Activated T-cell treated with anti-CD3 and anti-CD28 coated beads, Interleukin-2, amount 50 U/mL, for 24 hours (primary cell): ENCODE measurements around the gene ASIC1.

ENCODE experiments used
- DNase-seq: peaks from one replicate; pipeline ENCODE4 v3.0.0-alpha.2; 2020
- H3K27ac Mint-ChIP-seq: 2 replicates; pipeline ENCODE4 v1.8.0; 2020; ENCODE audit warnings: mild to moderate bottlenecking, mixed read lengths
- H3K27me3 Mint-ChIP-seq: 2 replicates; pipeline ENCODE4 v1.8.0; 2020; ENCODE audit warnings: mixed read lengths
- H3K36me3 Mint-ChIP-seq: 2 replicates; pipeline ENCODE4 v1.8.0; 2020; ENCODE audit warnings: low read depth, mixed read lengths
- H3K4me1 Mint-ChIP-seq: 2 replicates; pipeline ENCODE4 v1.8.0; 2020; ENCODE audit warnings: low read depth, mixed read lengths
- H3K4me3 Mint-ChIP-seq: 2 replicates; pipeline ENCODE4 v1.8.0; 2020; ENCODE audit warnings: mild to moderate bottlenecking, moderate library complexity, mixed read lengths
- H3K9me3 Mint-ChIP-seq: 2 replicates; pipeline ENCODE4 v1.8.0; 2020; ENCODE audit warnings: mixed read lengths

The ASIC1 gene

GRCh38 chr12:50050119-50050385 lies 7.3 kb upstream of the ASIC1 start:
- H3K4me3 Mint-ChIP-seq: no peak overlapping the region
- peaks cover 2% of the 10 kb centered on the region for H3K4me1 Mint-ChIP-seq
- H3K9me3 Mint-ChIP-seq: no peaks in the 10 kb centered on the region
- H3K27ac Mint-ChIP-seq: no peak overlapping the region
- no peaks in the 10 kb centered on the region for H3K36me3 Mint-ChIP-seq
- peaks cover 52% of the 10 kb centered on the region for H3K27me3 Mint-ChIP-seq
- DNase-seq: no peak

- no peak for DNase-seq
- Mint-ChIP-seq H3K27ac (no peak overlapping the region), H3K27me3 (peaks cover 52% of the 10 kb centered on the region)
Observed at GRCh38 chr12:50050410-50051098, 6.8 kb upstream of the ASIC1 start.

GRCh38 chr12:50051101-50051806 lies 6.1 kb upstream of the ASIC1 start:
- Mint-ChIP-seq H3K9me3 (no peaks in the 10 kb centered on the region), H3K4me3 (no peak overlapping the region), H3K27ac (no peak overlapping the region), H3K4me1 (peaks cover 10% of the 10 kb centered on the region), H3K27me3 (peaks cover 55% of the 10 kb centered on the region), H3K36me3 (no peaks in the 10 kb centered on the region)
- DNase-seq: no peak

More at GRCh38 chr12:50050410-50051098, 6.8 kb upstream of the ASIC1 start:
- H3K36me3 Mint-ChIP-seq: no peaks in the 10 kb centered on the region
- no peak overlapping the region for H3K4me3 Mint-ChIP-seq
- peaks cover 3% of the 10 kb centered on the region for H3K4me1 Mint-ChIP-seq
- H3K9me3 Mint-ChIP-seq: no peaks in the 10 kb centered on the region

- peaks cover 19% of the 10 kb centered on the region for H3K4me1 Mint-ChIP-seq
- no peak for DNase-seq
- no peak overlapping the region for H3K4me3 Mint-ChIP-seq
- no peak overlapping the region for H3K27ac Mint-ChIP-seq
- H3K27me3 Mint-ChIP-seq: peaks cover 64% of the 10 kb centered on the region
- no peaks in the 10 kb centered on the region for H3K36me3 Mint-ChIP-seq
- no peaks in the 10 kb centered on the region for H3K9me3 Mint-ChIP-seq
Observed at GRCh38 chr12:50052544-50052943, 4.9 kb upstream of the ASIC1 start.

GRCh38 chr12:50052964-50053363 lies 4.4 kb upstream of the ASIC1 start:
- H3K4me1 Mint-ChIP-seq: peaks cover 19% of the 10 kb centered on the region
- no peak for DNase-seq
- H3K27ac Mint-ChIP-seq: no peak overlapping the region
- peaks cover 64% of the 10 kb centered on the region for H3K27me3 Mint-ChIP-seq
- no peaks in the 10 kb centered on the region for H3K36me3 Mint-ChIP-seq
- H3K9me3 Mint-ChIP-seq: no peaks in the 10 kb centered on the region
- no peak overlapping the region for H3K4me3 Mint-ChIP-seq

GRCh38 chr12:50053583-50053982 lies 3.8 kb upstream of the ASIC1 start:
- peaks cover 65% of the 10 kb centered on the region for H3K27me3 Mint-ChIP-seq

GRCh38 chr12:50055831-50056638 lies 1.4 kb upstream of the ASIC1 start:
- DNase-seq: peak; percentile 81
- peaks cover 58% of the 10 kb centered on the region for H3K27me3 Mint-ChIP-seq
- peak overlapping the region; percentile 71 for H3K27ac Mint-ChIP-seq
- peaks cover 42% of the 10 kb centered on the region for H3K4me1 Mint-ChIP-seq
- H3K36me3 Mint-ChIP-seq: peaks cover 17% of the 10 kb centered on the region
- no peaks in the 10 kb centered on the region for H3K9me3 Mint-ChIP-seq
- H3K4me3 Mint-ChIP-seq: peak overlapping the region; percentile 78

More at GRCh38 chr12:50053583-50053982, 3.8 kb upstream of the ASIC1 start:
- Mint-ChIP-seq H3K9me3 (no peaks in the 10 kb centered on the region), H3K4me3 (no peak overlapping the region), H3K36me3 (no peaks in the 10 kb centered on the region), H3K4me1 (peaks cover 23% of the 10 kb centered on the region), H3K27ac (no peak overlapping the region)
- no peak for DNase-seq

- DNase-seq: no peak
- Mint-ChIP-seq H3K9me3 (no peaks in the 10 kb centered on the region), H3K27ac (no peak overlapping the region), H3K27me3 (peaks cover 53% of the 10 kb centered on the region), H3K4me3 (peak overlapping the region; percentile 78), H3K36me3 (peaks cover 22% of the 10 kb centered on the region), H3K4me1 (peaks cover 43% of the 10 kb centered on the region)
Observed at GRCh38 chr12:50056639-50056976, 788 bp upstream of the ASIC1 start.

GRCh38 chr12:50057896-50058670 lies 687 bp downstream of the ASIC1 start:
- Mint-ChIP-seq H3K27ac (peak overlapping the region; percentile 50), H3K4me3 (peak overlapping the region; percentile 73), H3K9me3 (no peaks in the 10 kb centered on the region), H3K4me1 (peaks cover 43% of the 10 kb centered on the region), H3K36me3 (peaks cover 26% of the 10 kb centered on the region), H3K27me3 (peaks cover 38% of the 10 kb centered on the region)
- peak; percentile 49 for DNase-seq

GRCh38 chr12:50058743-50059312 lies 1.4 kb downstream of the ASIC1 start:
- H3K9me3 Mint-ChIP-seq: no peaks in the 10 kb centered on the region
- peak overlapping the region; percentile 73 for H3K4me3 Mint-ChIP-seq
- peaks cover 26% of the 10 kb centered on the region for H3K36me3 Mint-ChIP-seq
- peaks cover 43% of the 10 kb centered on the region for H3K4me1 Mint-ChIP-seq
- peaks cover 30% of the 10 kb centered on the region for H3K27me3 Mint-ChIP-seq
- peak overlapping the region; percentile 89 for H3K27ac Mint-ChIP-seq
- DNase-seq: peak; percentile 41

GRCh38 chr12:50059440-50060119 lies 2.2 kb downstream of the ASIC1 start:
- Mint-ChIP-seq H3K4me3 (peak overlapping the region; percentile 73), H3K27ac (peak overlapping the region; percentile 89)
- DNase-seq: peak; percentile 70

GRCh38 chr12:50060120-50060468 lies 2.7 kb downstream of the ASIC1 start:
- Mint-ChIP-seq H3K27me3 (peaks cover 29% of the 10 kb centered on the region), H3K36me3 (peaks cover 26% of the 10 kb centered on the region), H3K9me3 (no peaks in the 10 kb centered on the region), H3K4me1 (peaks cover 43% of the 10 kb centered on the region), H3K4me3 (peak overlapping the region; percentile 73), H3K27ac (peak overlapping the region; percentile 89)
- no peak for DNase-seq

More at GRCh38 chr12:50059440-50060119, 2.2 kb downstream of the ASIC1 start:
- Mint-ChIP-seq H3K9me3 (no peaks in the 10 kb centered on the region), H3K36me3 (peaks cover 26% of the 10 kb centered on the region), H3K4me1 (peaks cover 43% of the 10 kb centered on the region), H3K27me3 (peaks cover 29% of the 10 kb centered on the region)

GRCh38 chr12:50061171-50061570 lies 3.8 kb downstream of the ASIC1 start:
- H3K4me1 Mint-ChIP-seq: peaks cover 38% of the 10 kb centered on the region

More at GRCh38 chr12:50061171-50061570, 3.8 kb downstream of the ASIC1 start:
- Mint-ChIP-seq H3K27me3 (peaks cover 27% of the 10 kb centered on the region), H3K27ac (no peak overlapping the region), H3K36me3 (peaks cover 26% of the 10 kb centered on the region), H3K4me3 (no peak overlapping the region), H3K9me3 (no peaks in the 10 kb centered on the region)
- no peak for DNase-seq
